ENCODE results near the gene NINJ2.

- TF ChIP-seq EZH2 (IDR thresholded peaks at IDR 0.05; ENCODE audit: borderline replicate concordance, low read depth, low read length, severe bottlenecking) (no peak), CTCF (IDR thresholded peaks at IDR 0.05; ENCODE audit: borderline replicate concordance, extremely low read depth, low read length, poor library complexity, severe bottlenecking) (no peak)
Measured at GRCh38 chr12:692274-692673, 29.0 kb upstream of the NINJ2 start.

All from DND-41 (cell line).